Progenitor cell of endocrine pancreas (in vitro differentiated cells): ENCODE results near the gene NUDT2. TPM values are rescaled to one million over a fixed set of nuclear protein-coding genes. Genes with fewer than 3 reads are reported as not detected.
A peak's percentile ranks its signal among the peaks of the same experiment; 100 is the strongest.

Source experiments
- DNase-seq: peaks from one replicate; pipeline ENCODE4 v3.0.0; 2021; ENCODE audit warnings: low spot score; ENCODE audit not compliant: unreplicated experiment
- H3K27ac Mint-ChIP-seq: 2 replicates; pipeline ENCODE4 v1.8.0; 2021; ENCODE audit warnings: mild to moderate bottlenecking, moderate library complexity, mixed read lengths
- H3K27me3 Mint-ChIP-seq: 2 replicates; pipeline ENCODE4 v1.8.0; 2021; ENCODE audit warnings: mixed read lengths
- H3K36me3 Mint-ChIP-seq: 2 replicates; pipeline ENCODE4 v1.8.0; 2022; ENCODE audit warnings: mixed read lengths; ENCODE audit not compliant: insufficient read depth
- H3K4me1 Mint-ChIP-seq: 2 replicates; pipeline ENCODE4 v1.8.0; 2021; ENCODE audit warnings: low read depth, mixed read lengths
- H3K4me3 Mint-ChIP-seq: 2 replicates; pipeline ENCODE4 v1.8.0; 2021; ENCODE audit warnings: low read depth, mild to moderate bottlenecking, moderate library complexity, mixed read lengths
- H3K9me3 Mint-ChIP-seq: 2 replicates; pipeline ENCODE4 v1.8.0; 2021; ENCODE audit warnings: low read depth, mixed read lengths
- total RNA-seq: library from RNA; stranded (reverse); gene quantifications from 2 replicates; pipeline ENCODE4 v1.2.1, GENCODE V29; 2021
- TF ChIP-seq, protein P1 (sequence below): fragments of 200-600 bp; sonication (generic); IDR thresholded peaks from one replicate; pipeline ENCODE4 v1.5.0; 2021; ENCODE audit warnings: antibody characterized with exemption, mild to moderate bottlenecking; ENCODE audit not compliant: unreplicated experiment

NUDT2 gene
- total RNA-seq, 1 donor from 2014 or later, result 21.1 TPM

DNA sequence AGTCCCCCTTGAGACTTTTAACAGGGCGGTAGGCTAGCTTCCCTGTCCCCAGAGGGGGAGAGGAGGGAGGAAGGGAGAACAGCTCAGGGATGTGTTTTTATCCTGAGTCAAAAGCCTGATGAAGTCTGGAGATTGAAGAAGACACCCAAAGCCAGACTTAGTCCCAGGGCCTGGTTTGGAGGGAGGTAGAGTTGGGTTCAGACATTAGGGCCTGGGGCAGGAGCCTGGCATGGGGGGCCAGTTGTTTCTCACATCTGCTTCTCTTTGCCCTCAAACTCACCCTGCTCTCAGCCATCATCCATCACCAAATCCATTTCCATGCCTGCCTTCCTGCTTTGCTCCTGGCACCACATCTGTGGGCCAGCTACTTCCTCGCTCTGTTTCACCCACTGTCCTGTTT lies 44.4 kb downstream of the NUDT2 start:
- no peak overlapping the region for H3K27ac Mint-ChIP-seq
- H3K36me3 Mint-ChIP-seq, result peaks cover 17% of the 10 kb centered on the region
- no peak overlapping the region for H3K4me3 Mint-ChIP-seq
- DNase-seq, result no peak
- H3K4me1 Mint-ChIP-seq, result peaks cover 20% of the 10 kb centered on the region
- peaks cover 9% of the 10 kb centered on the region for H3K27me3 Mint-ChIP-seq
- no peaks in the 10 kb centered on the region for H3K9me3 Mint-ChIP-seq
- TF ChIP-seq, protein P1, sequence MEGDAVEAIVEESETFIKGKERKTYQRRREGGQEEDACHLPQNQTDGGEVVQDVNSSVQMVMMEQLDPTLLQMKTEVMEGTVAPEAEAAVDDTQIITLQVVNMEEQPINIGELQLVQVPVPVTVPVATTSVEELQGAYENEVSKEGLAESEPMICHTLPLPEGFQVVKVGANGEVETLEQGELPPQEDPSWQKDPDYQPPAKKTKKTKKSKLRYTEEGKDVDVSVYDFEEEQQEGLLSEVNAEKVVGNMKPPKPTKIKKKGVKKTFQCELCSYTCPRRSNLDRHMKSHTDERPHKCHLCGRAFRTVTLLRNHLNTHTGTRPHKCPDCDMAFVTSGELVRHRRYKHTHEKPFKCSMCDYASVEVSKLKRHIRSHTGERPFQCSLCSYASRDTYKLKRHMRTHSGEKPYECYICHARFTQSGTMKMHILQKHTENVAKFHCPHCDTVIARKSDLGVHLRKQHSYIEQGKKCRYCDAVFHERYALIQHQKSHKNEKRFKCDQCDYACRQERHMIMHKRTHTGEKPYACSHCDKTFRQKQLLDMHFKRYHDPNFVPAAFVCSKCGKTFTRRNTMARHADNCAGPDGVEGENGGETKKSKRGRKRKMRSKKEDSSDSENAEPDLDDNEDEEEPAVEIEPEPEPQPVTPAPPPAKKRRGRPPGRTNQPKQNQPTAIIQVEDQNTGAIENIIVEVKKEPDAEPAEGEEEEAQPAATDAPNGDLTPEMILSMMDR, result no peak

DNA sequence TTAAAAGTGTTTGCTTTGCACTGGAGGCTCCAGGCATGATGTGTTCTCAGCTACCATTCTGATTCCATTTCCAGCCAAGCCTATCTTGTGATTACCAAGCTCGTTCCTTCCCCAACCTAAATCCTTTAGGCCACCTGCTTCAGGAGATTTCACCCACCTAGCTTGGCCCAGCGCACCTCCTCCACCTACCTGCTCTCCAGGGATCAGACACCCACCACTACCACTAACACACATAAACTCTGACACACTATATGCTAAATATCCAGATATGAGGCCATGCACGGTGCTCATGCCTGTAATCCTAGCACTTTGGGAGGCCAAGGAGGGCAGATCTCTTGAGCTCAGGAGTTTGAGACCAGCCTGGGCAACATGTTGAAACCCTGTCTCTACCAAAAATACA lies 45.0 kb downstream of the NUDT2 start:
- H3K27me3 Mint-ChIP-seq, result peaks cover 14% of the 10 kb centered on the region
- no peaks in the 10 kb centered on the region for H3K9me3 Mint-ChIP-seq
- H3K36me3 Mint-ChIP-seq, result peaks cover 17% of the 10 kb centered on the region
- peaks cover 22% of the 10 kb centered on the region for H3K4me1 Mint-ChIP-seq
- peak overlapping the region; percentile 6 for H3K27ac Mint-ChIP-seq
- DNase-seq, result no peak
- TF ChIP-seq, protein P1, result no peak
- H3K4me3 Mint-ChIP-seq, result no peak overlapping the region

DNA sequence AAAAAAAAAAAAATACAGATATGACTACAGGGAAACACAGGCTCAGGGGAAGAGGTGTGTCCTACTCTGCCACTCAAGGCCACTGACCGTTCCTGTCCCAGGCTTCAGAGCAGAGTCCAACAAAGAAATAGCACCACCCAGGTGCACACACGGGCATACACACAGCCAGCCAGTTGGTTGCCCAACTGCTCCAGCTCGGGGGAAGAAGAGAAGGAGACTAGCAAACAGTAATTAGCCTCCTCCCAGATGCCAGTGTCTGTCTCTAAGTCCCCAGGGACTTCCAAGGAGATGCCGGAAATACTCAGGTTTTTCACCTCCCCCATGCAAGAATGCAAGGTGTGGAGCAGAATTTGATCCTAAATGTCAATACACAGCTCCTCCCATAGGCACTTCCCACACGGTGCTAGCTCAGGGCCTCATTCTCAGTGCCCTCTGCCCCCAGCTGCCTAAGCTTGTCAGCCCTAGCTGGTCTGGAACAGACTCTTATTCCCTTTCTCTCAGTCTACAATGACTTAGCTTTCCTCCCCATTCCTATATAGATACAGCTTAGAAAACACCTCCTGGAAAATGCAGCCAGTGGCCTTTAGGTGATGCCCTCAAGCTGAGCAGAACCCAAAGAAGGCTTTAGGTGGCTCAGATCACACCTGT lies 45.7 kb downstream of the NUDT2 start:
- TF ChIP-seq, protein P1, result no peak
- H3K27ac Mint-ChIP-seq, result peak overlapping the region; percentile 89
- no peak for DNase-seq
- peaks cover 15% of the 10 kb centered on the region for H3K36me3 Mint-ChIP-seq
- H3K27me3 Mint-ChIP-seq, result peaks cover 21% of the 10 kb centered on the region
- H3K4me3 Mint-ChIP-seq, result peak overlapping the region; percentile 86
- peaks cover 26% of the 10 kb centered on the region for H3K4me1 Mint-ChIP-seq
- H3K9me3 Mint-ChIP-seq, result no peaks in the 10 kb centered on the region

DNA sequence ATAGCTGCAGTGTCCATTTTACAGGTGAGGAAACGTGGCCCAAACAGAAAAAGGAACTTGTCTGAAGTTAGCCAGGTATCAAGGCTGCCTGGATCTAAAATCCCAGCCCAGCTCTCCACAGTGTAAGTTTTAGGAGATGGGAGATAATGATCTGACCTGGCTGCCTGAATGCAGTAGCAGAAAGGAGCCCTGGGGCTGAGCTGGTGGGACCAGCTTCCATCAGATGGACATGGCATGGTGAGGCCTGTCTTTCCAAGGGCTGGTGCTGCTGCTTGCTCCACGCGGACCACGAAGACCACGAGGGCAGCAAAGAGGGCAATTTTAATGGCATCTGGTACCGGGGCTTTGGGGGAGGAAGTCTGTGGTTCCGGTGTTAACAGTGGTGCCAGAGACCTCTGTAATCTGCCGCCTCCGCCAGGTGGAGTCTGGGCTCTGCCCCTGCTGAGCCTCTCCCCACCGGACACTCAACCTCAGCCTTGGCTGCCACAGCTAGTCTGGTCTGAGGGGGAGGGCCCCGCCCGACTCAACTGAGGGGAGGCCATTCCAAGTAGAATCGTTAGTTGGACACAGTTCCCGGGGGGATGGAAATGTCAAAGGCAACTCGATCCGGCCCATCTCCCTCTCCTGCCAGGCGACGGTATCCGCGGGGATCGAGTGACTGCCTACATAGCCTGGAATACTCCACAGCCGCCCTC lies 46.7 kb downstream of the NUDT2 start:
- DNase-seq, result no peak
- Mint-ChIP-seq H3K36me3 (peaks cover 10% of the 10 kb centered on the region), H3K9me3 (no peaks in the 10 kb centered on the region), H3K27ac (peak overlapping the region; percentile 89), H3K27me3 (peaks cover 28% of the 10 kb centered on the region), H3K4me1 (peaks cover 26% of the 10 kb centered on the region), H3K4me3 (peak overlapping the region; percentile 86)
- TF ChIP-seq, protein P1, result peak; percentile 38

DNA sequence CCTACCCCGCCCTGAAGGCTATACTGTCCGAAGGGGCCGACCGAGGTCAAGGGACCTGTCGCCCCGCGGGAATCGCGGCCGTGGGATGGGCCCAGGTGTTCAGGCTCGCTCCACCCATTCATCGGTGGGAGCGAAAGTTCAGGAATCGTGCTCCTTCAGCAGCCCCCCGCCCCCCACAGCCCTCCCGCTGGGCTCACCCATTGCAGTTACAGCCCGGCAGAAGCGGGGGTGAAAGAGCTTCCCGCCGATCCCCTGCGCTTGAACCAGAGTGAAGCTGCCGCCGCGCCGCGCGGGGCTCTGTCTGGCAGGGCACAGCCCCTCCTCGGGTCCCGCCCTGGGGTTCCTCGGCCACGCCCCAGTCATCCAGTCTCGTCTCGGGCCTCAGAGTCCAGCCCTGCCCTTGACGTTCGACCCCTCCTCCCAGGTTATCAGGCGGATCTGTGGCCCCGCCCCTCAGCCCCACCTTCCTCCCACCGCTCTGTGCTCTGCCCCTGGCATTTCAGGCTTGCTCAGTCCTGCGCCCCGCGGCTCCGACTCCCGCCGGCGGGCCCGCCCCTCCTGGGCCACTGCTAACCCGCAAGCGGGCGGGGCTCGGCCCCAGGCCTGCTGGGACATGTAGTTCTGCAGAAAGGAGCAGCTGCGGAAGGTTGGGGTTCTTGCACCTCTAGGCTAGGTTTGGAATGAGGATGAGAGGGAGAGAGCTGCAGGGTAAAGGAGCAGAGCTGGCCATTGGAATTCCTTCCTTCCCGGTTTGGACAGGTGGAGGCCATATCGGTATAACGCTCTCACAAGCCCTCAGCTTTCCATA lies 47.4 kb downstream of the NUDT2 start, which contains the start of gene MYORG:
MYORG (minus strand) TSS at position 303 of the 808 bp plus-strand sequence. CDS start 3,955 bp downstream, outside the sequence.
- H3K27me3 Mint-ChIP-seq, result peaks cover 36% of the 10 kb centered on the region
- DNase-seq, result peak; percentile 87
- peaks cover 4% of the 10 kb centered on the region for H3K36me3 Mint-ChIP-seq
- TF ChIP-seq, protein P1, result no peak
- H3K4me3 Mint-ChIP-seq, result peak within 1 kb of the TSS; percentile 86
- H3K27ac Mint-ChIP-seq, result peak within 1 kb of the TSS; percentile 89
- no peaks in the 10 kb centered on the region for H3K9me3 Mint-ChIP-seq
- H3K4me1 Mint-ChIP-seq, result peaks cover 28% of the 10 kb centered on the region
